GM12892 (cell line): Measurements from ENCODE around the gene SLC28A1.

Experiments
- POLR2A ChIP-seq: IDR thresholded peaks from 2 replicates; pipeline ENCODE4 v1.6.1; 2011; ENCODE audit warnings: low read depth, low read length, control low read depth
- POLR2AphosphoS5 ChIP-seq: IDR thresholded peaks from 2 replicates; pipeline ENCODE4 v1.6.1; 2011; ENCODE audit warnings: low read depth, low read length, control low read depth
- TAF1 ChIP-seq: IDR thresholded peaks from 2 replicates; pipeline ENCODE4 v1.6.1; 2011; ENCODE audit warnings: low read depth, mild to moderate bottlenecking, control low read depth, low read length, borderline replicate concordance

- TF ChIP-seq POLR2A (no peak), TAF1 (no peak), POLR2AphosphoS5 (no peak)
Observed at GRCh38 chr15:84835661-84836337, 48.7 kb upstream of the SLC28A1 start.
